Natural killer cell (primary cell): Measurements from ENCODE around the gene BAIAP3. TPM values are rescaled to one million over a fixed set of nuclear protein-coding genes. Genes with fewer than 3 reads are reported as not detected.

ENCODE experiments used
- ATAC-seq, 3 donors: fragments of 150-1000 bp in 2 of 3; fragments of 200-7000 bp in 1 of 3; cut with Tn5 transposase; 1 replicate in 1 of 3; 2 replicates in 2 of 3; pipeline ENCODE4 v1.10.0; 2021; ENCODE audit warnings: mild to moderate bottlenecking in 2 of 3, moderate library complexity in 2 of 3
- DNase-seq, 2 donors: peaks; one replicate each; pipeline versions ENCODE4 v3.0.0 to v3.0.0-alpha.2; 2013 to 2021; ENCODE audit warnings: mixed read lengths in 1 of 2
- H3K27ac ChIP-seq: one replicate; pipeline ENCODE4 v1.5.1; 2013; ENCODE audit warnings: mild to moderate bottlenecking, low read length
- H3K27me3 ChIP-seq: one replicate; pipeline ENCODE4 v1.6.1; 2013; ENCODE audit warnings: low read length; ENCODE audit not compliant: control insufficient read depth, insufficient read depth
- H3K36me3 ChIP-seq: one replicate; pipeline ENCODE4 v1.6.1; 2013; ENCODE audit warnings: low read length; ENCODE audit not compliant: control insufficient read depth, insufficient read depth
- H3K4me1 ChIP-seq: one replicate; pipeline ENCODE4 v1.6.1; 2013; ENCODE audit warnings: low read length; ENCODE audit not compliant: control insufficient read depth, insufficient read depth
- H3K4me3 ChIP-seq: one replicate; pipeline ENCODE4 v1.5.1; 2013; ENCODE audit warnings: low read length
- H3K9me3 ChIP-seq: one replicate; pipeline ENCODE4 v1.6.1; 2013; ENCODE audit warnings: low read length; ENCODE audit not compliant: control insufficient read depth, insufficient read depth
- H3K27ac Mint-ChIP-seq, 2 donors: one replicate each; pipeline ENCODE4 v1.8.0; 2022; ENCODE audit warnings: mild to moderate bottlenecking in 2 of 2, mixed read lengths in 2 of 2, moderate library complexity in 1 of 2
- H3K27me3 Mint-ChIP-seq, 2 donors: one replicate each; pipeline ENCODE4 v1.8.0; 2022; ENCODE audit warnings: low read depth in 2 of 2, mixed read lengths in 2 of 2
- H3K36me3 Mint-ChIP-seq: one replicate; pipeline ENCODE4 v1.8.0; 2022; ENCODE audit warnings: mixed read lengths
- H3K4me1 Mint-ChIP-seq, 2 donors: one replicate each; pipeline ENCODE4 v1.8.0; 2022; ENCODE audit warnings: mixed read lengths in 2 of 2
- H3K4me3 Mint-ChIP-seq: one replicate; pipeline ENCODE4 v1.8.0; 2022; ENCODE audit warnings: mild to moderate bottlenecking, moderate library complexity, mixed read lengths
- H3K9me3 Mint-ChIP-seq, 2 donors: one replicate each; pipeline ENCODE4 v1.8.0; 2022; ENCODE audit warnings: mixed read lengths in 2 of 2
- WGBS: methylation state at CpG from one replicate; pipeline ENCODE4 v1.1.7; 2013; ENCODE audit warnings: missing lambda C conversion rate; ENCODE audit not compliant: insufficient coverage; 5-methylcytosine and 5-hydroxymethylcytosine counted together
- intact Hi-C: fragments of 100-400 bp; cut with micrococcal nuclease; formaldehyde crosslinking; loops from one replicate; pipeline ENCODE4 v1.14.2; 2022
- total RNA-seq, 4 donors: library from RNA; stranded (reverse); fragments of 120-200 nt in 1 of 4; gene quantifications; one replicate each; pipeline versions ENCODE4 v1.2.3 to v1.2.4, GENCODE V29; 2013 to 2022
- TF ChIP-seq, protein P1 (sequence below): fragments of 200-600 bp; IDR thresholded peaks from one replicate; pipeline ENCODE4 v1.8.0; 2022; ENCODE audit warnings: antibody characterized with exemption

Gene BAIAP3
- total RNA-seq, 3 donors from 2014 or later (not counting 1 experiment from before 2014, with no cell fraction given) = 17.7 to 21.7 (median 19.9) TPM

DNA sequence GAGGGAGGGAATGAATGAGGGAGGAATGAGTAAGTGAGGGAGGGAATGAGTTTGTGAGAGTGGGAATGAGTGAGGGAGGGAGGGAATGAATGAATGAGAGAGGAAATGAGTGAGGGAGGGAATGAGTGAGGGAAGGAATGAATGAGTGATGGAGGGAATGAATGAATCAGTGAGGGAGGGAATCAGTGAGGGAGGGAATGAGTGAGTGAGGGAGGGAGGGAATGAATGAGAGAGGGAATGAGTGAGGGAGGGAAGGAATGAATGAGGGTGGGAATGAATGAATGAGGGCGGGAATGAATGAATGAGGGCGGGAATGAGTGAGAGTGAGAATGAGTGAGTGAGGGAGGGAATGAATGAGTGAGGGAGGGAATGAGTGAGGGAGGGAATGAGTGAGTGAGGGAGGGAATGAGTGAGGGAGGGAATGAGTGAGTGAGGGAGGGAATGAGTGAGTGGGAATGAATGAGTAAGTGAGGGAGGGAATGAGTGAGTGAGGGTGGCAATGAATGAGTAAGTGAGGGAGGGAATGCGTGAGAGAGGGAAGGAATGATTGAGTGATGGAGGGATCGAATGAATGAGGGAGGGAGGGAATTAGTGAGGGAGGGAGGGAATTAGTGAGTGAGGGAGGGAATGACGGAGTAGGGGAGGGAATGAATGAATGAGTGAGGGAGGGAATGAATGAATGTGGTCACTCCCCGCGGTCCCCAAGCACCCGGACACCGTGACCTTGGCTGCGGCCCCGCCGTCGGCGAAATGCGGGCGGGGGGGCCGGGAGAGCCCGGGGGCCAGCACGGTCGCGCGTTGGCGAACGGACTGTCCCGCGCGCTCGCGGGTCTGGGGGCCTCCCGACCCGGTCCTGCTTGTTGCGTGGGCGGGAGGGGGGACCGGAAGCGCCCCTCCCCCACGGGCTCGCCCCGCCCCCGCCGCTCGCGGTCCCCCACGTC lies 25.1 kb upstream of the BAIAP3 start:
- H3K27me3 Mint-ChIP-seq = no peaks in the 10 kb centered on the region
- no peaks in the 10 kb centered on the region for H3K36me3 Mint-ChIP-seq
- Histone ChIP-seq H3K36me3 (peaks cover 8% of the 10 kb centered on the region), H3K27ac (peak overlapping the region; percentile 100), H3K27me3 (no peaks in the 10 kb centered on the region), H3K9me3 (no peaks in the 10 kb centered on the region), H3K4me1 (peaks cover 52% of the 10 kb centered on the region), H3K4me3 (peak overlapping the region; percentile 29)
- peak in 2 of 3 donors; percentile 0 to 9 for ATAC-seq
- DNase-seq = no peak
- H3K4me3 Mint-ChIP-seq = peak overlapping the region; percentile 84
- intact Hi-C loops = loop anchor here (2.0 kb wide), 2 partner anchors 70 to 112 kb away; partner anchors contain the start of gene UQCC4
- H3K4me1 Mint-ChIP-seq = peaks cover 21 to 44% of the 10 kb centered on the region in 2 donors
- no peaks in the 10 kb centered on the region for H3K9me3 Mint-ChIP-seq
- WGBS = 4% methylated on average over 42 of the region's 43 CpGs
- peak overlapping the region; percentile 96 to 99 for H3K27ac Mint-ChIP-seq
- TF ChIP-seq, protein P1, sequence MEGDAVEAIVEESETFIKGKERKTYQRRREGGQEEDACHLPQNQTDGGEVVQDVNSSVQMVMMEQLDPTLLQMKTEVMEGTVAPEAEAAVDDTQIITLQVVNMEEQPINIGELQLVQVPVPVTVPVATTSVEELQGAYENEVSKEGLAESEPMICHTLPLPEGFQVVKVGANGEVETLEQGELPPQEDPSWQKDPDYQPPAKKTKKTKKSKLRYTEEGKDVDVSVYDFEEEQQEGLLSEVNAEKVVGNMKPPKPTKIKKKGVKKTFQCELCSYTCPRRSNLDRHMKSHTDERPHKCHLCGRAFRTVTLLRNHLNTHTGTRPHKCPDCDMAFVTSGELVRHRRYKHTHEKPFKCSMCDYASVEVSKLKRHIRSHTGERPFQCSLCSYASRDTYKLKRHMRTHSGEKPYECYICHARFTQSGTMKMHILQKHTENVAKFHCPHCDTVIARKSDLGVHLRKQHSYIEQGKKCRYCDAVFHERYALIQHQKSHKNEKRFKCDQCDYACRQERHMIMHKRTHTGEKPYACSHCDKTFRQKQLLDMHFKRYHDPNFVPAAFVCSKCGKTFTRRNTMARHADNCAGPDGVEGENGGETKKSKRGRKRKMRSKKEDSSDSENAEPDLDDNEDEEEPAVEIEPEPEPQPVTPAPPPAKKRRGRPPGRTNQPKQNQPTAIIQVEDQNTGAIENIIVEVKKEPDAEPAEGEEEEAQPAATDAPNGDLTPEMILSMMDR = no peak

DNA sequence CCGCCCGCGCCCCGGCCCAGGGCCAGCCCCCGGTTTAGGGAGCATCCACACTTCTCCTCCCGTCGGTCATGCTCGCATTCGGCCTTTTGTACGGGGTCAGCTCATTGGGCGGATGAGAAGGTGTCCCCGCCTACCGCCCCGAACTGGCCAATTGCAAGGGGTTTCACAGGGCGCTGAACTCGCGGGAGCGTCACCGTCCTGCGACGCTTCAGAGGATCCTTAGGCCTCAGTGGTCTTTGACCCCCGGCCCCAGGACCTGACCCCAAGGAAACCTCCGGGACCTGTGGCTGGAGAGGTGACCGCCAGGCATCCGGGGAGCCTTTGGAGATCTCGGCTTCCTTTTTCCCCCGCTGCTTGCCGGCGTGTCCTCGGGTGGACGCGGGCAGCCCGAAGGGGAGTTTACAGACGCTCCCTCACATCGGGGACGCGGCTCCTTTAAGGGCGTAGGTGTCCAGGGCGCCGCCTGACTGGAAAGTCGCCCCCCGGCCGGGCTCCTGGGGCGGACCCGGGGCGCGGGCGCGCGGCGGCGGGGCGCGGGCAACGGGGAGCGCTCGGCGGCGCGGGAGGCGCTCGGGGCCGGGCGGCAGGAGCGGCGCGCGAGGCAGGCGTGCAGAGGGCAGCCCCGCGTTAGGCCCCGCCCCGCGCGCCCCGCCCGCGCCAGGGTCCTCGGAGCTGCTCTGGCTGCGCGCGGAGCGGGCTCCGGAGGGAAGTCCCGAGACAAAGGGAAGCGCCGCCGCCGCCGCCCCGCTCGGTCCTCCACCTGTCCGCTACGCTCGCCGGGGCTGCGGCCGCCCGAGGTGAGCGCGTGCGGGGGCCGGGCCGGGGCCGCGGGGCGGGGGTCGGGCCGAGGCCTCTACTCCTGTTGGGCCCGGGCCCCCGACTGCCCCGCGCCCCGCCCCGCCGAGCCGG lies 24.2 kb upstream of the BAIAP3 start, which contains the start of gene UBE2I:
Gene UBE2I (plus strand): TSS at position 660 of the 909 bp plus-strand sequence. CDS start 4,395 bp downstream, outside the sequence.
- Mint-ChIP-seq H3K27ac (peak within 1 kb of the TSS; percentile 96 to 99), H3K4me3 (peak within 1 kb of the TSS; percentile 96), H3K4me1 (peaks cover 23 to 41% of the 10 kb centered on the region in 2 donors), H3K27me3 (no peaks in the 10 kb centered on the region), H3K36me3 (no peaks in the 10 kb centered on the region), H3K9me3 (no peaks in the 10 kb centered on the region)
- H3K27ac ChIP-seq = peak within 1 kb of the TSS; percentile 100
- peaks cover 53% of the 10 kb centered on the region for H3K4me1 ChIP-seq
- intact Hi-C loops = loop anchor here (2.0 kb wide), 2 partner anchors 70 to 112 kb away; partner anchors contain the start of gene UQCC4
- ATAC-seq (peak; percentile 70 to 87 (median 77)), DNase-seq (peak; percentile 99 to 100)
- under 1% methylated on average over 117 of the region's 117 CpGs for WGBS
- H3K9me3 ChIP-seq = no peaks in the 10 kb centered on the region
- H3K27me3 ChIP-seq = no peaks in the 10 kb centered on the region
- peak within 1 kb of the TSS; percentile 91 for H3K4me3 ChIP-seq
- TF ChIP-seq, protein P1 = no peak
- peaks cover 13% of the 10 kb centered on the region for H3K36me3 ChIP-seq

DNA sequence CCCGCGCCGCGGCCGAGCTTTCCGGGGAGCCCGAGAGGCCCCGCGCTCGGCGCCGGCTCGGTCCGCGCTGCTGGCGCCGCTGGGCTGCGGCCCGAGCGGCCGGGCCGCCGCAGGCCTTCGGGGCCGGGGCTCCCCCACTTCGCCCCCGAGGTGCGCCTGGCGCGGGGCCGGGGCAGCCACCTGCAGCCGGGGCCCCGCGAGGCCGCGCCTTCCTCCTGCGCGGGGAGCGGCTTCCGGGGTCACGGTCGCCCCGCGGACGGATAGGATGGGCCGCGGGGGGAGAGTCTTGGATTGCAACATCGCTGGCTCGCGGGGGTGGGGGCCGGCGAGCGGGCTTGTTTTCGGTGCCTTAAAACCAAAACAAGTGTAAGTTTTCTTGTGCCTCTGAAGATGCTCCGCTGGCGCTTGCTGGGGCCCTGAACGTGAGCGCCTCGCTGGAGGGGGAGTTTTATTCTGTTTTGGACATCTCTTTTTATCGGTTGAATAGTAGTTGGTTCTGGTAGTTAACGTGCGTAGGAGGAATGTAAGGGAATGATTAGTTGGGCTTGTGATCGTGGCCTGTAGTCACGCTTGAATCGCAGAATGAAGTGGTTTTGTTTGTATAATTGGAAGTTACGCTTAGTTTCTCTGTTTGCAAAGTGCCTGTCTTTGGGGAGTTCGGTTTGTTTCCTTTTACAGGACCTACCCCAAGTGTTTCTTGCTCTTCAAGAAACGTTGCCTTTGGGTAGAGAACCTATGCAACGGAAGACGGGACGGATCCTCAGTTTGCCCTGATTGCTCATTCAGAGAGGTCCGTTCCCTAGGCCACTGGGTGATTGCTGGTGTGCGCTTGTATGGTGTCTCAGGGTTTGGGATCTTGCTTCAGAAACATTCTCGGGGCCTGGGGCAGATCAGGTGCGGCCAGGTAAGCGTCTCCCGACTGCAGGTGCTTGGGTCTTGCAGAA lies 23.3 kb upstream of the BAIAP3 start:
- H3K36me3 ChIP-seq = peaks cover 22% of the 10 kb centered on the region
- no peaks in the 10 kb centered on the region for H3K27me3 Mint-ChIP-seq
- peak overlapping the region; percentile 96 for H3K4me3 Mint-ChIP-seq
- no peaks in the 10 kb centered on the region for H3K36me3 Mint-ChIP-seq
- no peaks in the 10 kb centered on the region for H3K9me3 Mint-ChIP-seq
- peak; percentile 73 to 78 for DNase-seq
- intact Hi-C loops = loop anchor here (2.0 kb wide), 3 partner anchors 21 to 111 kb away; partner anchors contain the start of gene UQCC4
- peaks cover 28 to 45% of the 10 kb centered on the region in 2 donors for H3K4me1 Mint-ChIP-seq
- H3K9me3 ChIP-seq = no peaks in the 10 kb centered on the region
- peak overlapping the region; percentile 57 for H3K4me3 ChIP-seq
- TF ChIP-seq, protein P1 = no peak
- no peaks in the 10 kb centered on the region for H3K27me3 ChIP-seq
- ATAC-seq = peak; percentile 46 to 55 (median 49)
- peak overlapping the region; percentile 95 to 96 for H3K27ac Mint-ChIP-seq
- WGBS = under 1% methylated on average over 77 of the region's 77 CpGs
- H3K27ac ChIP-seq = peak overlapping the region; percentile 64
- H3K4me1 ChIP-seq = peaks cover 49% of the 10 kb centered on the region
